ENCODE results near the gene GRPR. TPM values are rescaled to one million over a fixed set of nuclear protein-coding genes. Genes with fewer than 3 reads are reported as not detected.

The GRPR gene
- total RNA-seq, 1 donor, result 0.43 TPM

DNA sequence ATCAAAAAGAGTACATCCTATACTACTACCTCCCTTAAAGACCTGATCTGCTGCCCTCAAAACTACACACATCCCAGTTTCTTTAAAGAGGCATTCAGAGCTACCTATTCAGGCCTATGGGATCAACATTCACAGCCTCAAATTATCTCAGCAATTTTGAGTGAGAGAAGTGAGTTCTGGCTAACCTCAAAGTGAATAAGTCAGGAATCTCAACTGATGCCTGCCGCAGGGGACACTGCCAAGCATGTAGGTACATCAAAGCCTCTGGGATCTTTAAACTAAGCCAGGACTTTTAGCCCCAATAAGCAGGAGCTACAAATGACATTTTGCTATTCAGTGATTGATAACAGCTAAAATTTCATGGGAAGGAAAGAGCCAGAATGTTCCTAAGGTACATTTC, 11.6 kb downstream of the GRPR start:
- no peak overlapping the region for H3K4me3 ChIP-seq (ENCODE audit: low read depth, low read length)
- TF ChIP-seq, protein P1, sequence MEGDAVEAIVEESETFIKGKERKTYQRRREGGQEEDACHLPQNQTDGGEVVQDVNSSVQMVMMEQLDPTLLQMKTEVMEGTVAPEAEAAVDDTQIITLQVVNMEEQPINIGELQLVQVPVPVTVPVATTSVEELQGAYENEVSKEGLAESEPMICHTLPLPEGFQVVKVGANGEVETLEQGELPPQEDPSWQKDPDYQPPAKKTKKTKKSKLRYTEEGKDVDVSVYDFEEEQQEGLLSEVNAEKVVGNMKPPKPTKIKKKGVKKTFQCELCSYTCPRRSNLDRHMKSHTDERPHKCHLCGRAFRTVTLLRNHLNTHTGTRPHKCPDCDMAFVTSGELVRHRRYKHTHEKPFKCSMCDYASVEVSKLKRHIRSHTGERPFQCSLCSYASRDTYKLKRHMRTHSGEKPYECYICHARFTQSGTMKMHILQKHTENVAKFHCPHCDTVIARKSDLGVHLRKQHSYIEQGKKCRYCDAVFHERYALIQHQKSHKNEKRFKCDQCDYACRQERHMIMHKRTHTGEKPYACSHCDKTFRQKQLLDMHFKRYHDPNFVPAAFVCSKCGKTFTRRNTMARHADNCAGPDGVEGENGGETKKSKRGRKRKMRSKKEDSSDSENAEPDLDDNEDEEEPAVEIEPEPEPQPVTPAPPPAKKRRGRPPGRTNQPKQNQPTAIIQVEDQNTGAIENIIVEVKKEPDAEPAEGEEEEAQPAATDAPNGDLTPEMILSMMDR (IDR thresholded peaks at IDR 0.05; ENCODE audit: insufficient read depth, low read depth, low read length), result no peak
- DNase-seq (ENCODE audit: low read depth), result no peak

DNA sequence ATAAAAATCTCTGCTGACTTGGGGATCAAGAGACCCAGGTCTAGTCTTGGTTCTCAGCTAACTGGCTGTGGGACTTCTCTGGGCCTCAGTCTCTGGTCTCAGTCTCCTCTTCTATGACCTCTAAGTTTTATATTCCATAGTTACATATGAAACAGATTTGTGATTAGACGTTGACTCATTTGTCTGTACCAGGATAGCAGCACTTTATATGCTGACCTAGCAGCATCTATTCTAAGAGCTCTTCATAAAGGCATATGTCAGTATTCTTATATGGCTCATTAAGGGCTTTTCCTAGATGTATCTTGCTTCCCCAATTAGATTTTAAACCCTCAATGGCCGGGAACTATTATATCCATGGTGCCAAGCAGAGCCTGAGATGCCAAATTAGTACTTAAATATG, 12.7 kb downstream of the GRPR start:
- H3K4me3 ChIP-seq (ENCODE audit: low read depth, low read length), result no peak overlapping the region
- TF ChIP-seq, protein P1 (IDR thresholded peaks at IDR 0.05; ENCODE audit: insufficient read depth, low read depth, low read length), result no peak
- DNase-seq (ENCODE audit: low read depth), result no peak

DNA sequence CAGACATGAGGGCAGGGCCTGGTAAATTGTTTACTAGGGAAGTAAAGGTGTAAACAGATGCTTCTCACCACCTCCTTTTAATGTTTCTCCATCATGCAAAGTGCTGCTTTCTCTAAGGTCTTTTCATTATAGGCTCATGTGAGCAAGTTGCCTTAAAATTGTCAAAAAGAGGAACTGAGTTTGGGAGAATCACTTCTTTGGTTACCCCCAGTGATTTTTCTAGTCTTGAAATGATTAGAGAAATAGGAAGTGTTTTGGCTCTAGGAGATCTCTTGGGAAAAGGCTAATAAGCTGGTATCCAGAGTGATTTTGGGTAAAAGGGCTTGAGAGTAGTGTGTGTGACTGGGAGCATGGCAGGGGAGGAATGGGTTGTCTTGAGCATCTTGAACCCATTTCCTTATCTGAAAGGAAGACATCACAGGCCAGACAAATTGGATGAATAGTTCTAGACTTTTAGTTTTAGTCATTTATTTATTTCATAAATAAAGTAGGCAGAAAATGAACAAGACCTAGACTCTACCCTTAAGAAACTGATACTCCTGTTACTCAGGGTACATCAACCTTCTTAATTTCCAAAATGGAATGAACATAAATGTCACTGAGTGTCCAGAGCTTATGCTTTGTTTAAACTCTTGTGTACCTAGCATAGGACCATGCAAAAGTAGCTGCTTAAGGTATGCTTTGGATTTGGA, 14.2 kb downstream of the GRPR start:
- H3K4me3 ChIP-seq (ENCODE audit: low read depth, low read length), result no peak overlapping the region
- DNase-seq (ENCODE audit: low read depth), result no peak
- TF ChIP-seq, protein P1 (IDR thresholded peaks at IDR 0.05; ENCODE audit: insufficient read depth, low read depth, low read length), result no peak

DNA sequence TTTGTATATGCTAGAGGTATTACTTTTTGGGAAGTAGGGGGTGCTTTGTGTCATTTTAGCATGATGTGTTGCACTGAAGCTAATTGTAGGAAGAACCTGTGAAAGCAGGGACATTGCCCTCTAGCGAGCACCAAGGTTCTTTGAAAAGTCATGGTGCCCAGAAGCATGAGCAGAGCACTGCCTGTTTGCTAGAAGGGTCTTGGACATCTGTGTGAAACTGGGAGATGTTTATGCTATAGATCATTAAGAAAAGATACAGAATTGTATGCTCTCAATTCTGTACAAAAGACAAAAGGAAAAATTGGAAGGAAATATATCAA, 14.7 kb downstream of the GRPR start:
- H3K4me3 ChIP-seq (ENCODE audit: low read depth, low read length), result no peak overlapping the region
- DNase-seq (ENCODE audit: low read depth), result no peak
- TF ChIP-seq, protein P1 (IDR thresholded peaks at IDR 0.05; ENCODE audit: insufficient read depth, low read depth, low read length), result peak; percentile 4

DNA sequence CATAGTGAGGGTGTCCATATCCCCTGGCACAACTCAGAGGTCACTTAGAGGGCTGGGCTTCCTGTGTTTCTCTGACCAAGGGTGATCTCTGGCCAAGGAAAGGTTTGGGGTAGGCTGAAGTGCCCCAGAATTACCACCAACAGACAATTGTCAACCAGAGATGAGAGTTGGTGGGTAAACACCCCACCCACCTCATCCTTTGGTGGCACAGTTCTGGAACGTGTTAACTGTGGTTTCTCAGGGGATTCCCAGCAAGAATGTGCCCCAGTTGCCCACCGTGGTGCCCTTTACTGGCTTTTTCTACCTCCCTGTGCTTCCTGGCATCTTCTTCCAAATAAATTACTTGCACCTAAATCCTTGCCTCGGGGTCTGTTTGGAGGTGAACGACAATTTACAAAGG, 17.1 kb downstream of the GRPR start:
- TF ChIP-seq, protein P1 (IDR thresholded peaks at IDR 0.05; ENCODE audit: insufficient read depth, low read depth, low read length), result no peak
- H3K4me3 ChIP-seq (ENCODE audit: low read depth, low read length), result no peak overlapping the region
- no peak for DNase-seq (ENCODE audit: low read depth)

DNA sequence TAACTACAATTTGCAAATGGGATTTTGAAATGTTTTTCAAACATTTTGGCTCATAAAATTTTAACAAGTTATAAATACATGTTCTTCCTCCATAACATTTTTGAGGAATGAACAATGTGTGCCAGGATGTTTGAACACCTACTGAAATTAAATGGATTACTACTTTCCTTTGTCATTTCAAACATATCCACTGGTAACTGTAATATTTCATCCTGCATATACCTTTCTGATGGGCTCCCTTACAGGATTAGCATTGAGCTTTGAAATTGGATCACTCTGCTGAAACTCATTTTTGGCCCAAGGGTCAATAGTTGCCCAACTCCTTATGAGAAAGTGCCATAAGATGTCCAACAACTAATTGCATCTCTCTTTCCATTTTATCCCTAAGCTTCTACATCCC, 17.6 kb downstream of the GRPR start:
- no peak for DNase-seq (ENCODE audit: low read depth)
- H3K4me3 ChIP-seq (ENCODE audit: low read depth, low read length), result no peak overlapping the region
- TF ChIP-seq, protein P1 (IDR thresholded peaks at IDR 0.05; ENCODE audit: insufficient read depth, low read depth, low read length), result no peak
